GM12891 (cell line): ENCODE measurements around the gene BMP5.

ENCODE experiments used
- POLR2A ChIP-seq: IDR thresholded peaks from 2 replicates; pipeline ENCODE4 v1.6.1; 2011; ENCODE audit warnings: low read depth, low read length, control low read depth
- SPI1 ChIP-seq: IDR thresholded peaks from 2 replicates; pipeline ENCODE4 v1.6.1; 2011; ENCODE audit warnings: low read depth, low read length, control low read depth

- no peak for TF ChIP-seq POLR2A
- no peak for TF ChIP-seq SPI1
Observed at GRCh38 chr6:55714831-55715230, 160.6 kb downstream of the BMP5 start.
